Skeletal muscle satellite cell (primary cell): ENCODE data around the gene SOD3.

ENCODE experiments used
- H3K27me3 ChIP-seq: 2 replicates; pipeline ENCODE4 v1.7.0; 2013; ENCODE audit warnings: low read length; ENCODE audit not compliant: control insufficient read depth, insufficient read depth
- H3K36me3 ChIP-seq: 2 replicates; pipeline ENCODE4 v1.7.0; 2013; ENCODE audit warnings: mild to moderate bottlenecking, control low read depth, low read length; ENCODE audit not compliant: insufficient read depth
- H3K4me1 ChIP-seq: 2 replicates; pipeline ENCODE4 v1.7.0; 2013; ENCODE audit warnings: low read length; ENCODE audit not compliant: control insufficient read depth, insufficient read depth
- H3K4me2 ChIP-seq: 2 replicates; pipeline ENCODE4 v1.7.0; 2013; ENCODE audit warnings: mild to moderate bottlenecking, low read length
- H3K4me3 ChIP-seq: 2 replicates; pipeline ENCODE4 v1.7.0; 2013; ENCODE audit warnings: low read length
- H3K9ac ChIP-seq: 2 replicates; pipeline ENCODE4 v1.7.0; 2013; ENCODE audit warnings: mild to moderate bottlenecking, low read depth, low read length, moderate library complexity
- H3K9me3 ChIP-seq: replicated peaks from 2 replicates; pipeline ENCODE4 v1.7.0; 2013; ENCODE audit warnings: mild to moderate bottlenecking, control low read depth, low read length

The SOD3 gene

GRCh38 chr4:24777536-24778463, 17.6 kb upstream of the SOD3 start:
- Histone ChIP-seq H3K4me1 (peaks cover 30% of the 10 kb centered on the region), H3K27me3 (peaks cover 8% of the 10 kb centered on the region)

GRCh38 chr4:24778464-24779225, 16.7 kb upstream of the SOD3 start:
- peaks cover 30% of the 10 kb centered on the region for H3K4me1 ChIP-seq
- no peaks in the 10 kb centered on the region for H3K9me3 ChIP-seq
- H3K36me3 ChIP-seq, result no peaks in the 10 kb centered on the region
- H3K4me2 ChIP-seq, result no peak overlapping the region
- H3K9ac ChIP-seq, result no peak overlapping the region
- H3K27me3 ChIP-seq, result peaks cover 11% of the 10 kb centered on the region
- H3K4me3 ChIP-seq, result no peak overlapping the region

More at GRCh38 chr4:24777536-24778463, 17.6 kb upstream of the SOD3 start:
- Histone ChIP-seq H3K4me2 (no peak overlapping the region), H3K36me3 (no peaks in the 10 kb centered on the region), H3K4me3 (no peak overlapping the region), H3K9me3 (no peaks in the 10 kb centered on the region), H3K9ac (no peak overlapping the region)

DNA sequence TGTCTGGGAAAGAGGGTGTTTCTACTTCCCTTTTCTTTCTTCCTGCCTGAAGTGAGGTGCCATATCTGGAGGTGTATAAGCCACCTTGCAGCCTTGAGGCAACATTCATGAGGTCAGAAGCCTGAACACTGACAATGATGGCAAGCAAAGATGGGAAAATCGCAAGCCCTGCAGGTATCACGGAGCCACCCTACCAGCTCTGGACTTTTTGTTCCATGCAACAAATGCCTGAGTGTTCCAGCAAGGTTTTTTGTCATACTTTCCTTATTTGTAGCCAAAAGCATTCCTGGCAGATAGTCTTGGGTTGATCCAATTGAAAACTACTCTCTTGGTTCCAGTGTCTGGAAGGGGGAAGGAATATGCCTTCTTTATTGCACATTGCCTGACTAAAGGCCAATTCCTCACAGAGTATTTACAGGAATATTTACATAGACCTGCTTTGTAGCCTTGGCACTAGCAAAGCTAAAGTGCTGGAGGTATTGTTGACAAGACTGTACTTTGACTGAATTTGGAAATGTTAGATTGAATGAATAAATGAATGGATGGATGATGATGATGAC, 14.4 kb upstream of the SOD3 start:
- Histone ChIP-seq H3K4me1 (peaks cover 17% of the 10 kb centered on the region), H3K9ac (no peak overlapping the region)

GRCh38 chr4:24781999-24782745, 13.2 kb upstream of the SOD3 start:
- Histone ChIP-seq H3K4me2 (no peak overlapping the region), H3K9ac (no peak overlapping the region), H3K4me3 (no peak overlapping the region), H3K27me3 (peaks cover 16% of the 10 kb centered on the region), H3K4me1 (peaks cover 17% of the 10 kb centered on the region), H3K36me3 (no peaks in the 10 kb centered on the region), H3K9me3 (no peaks in the 10 kb centered on the region)

More for the DNA sequence above, 14.4 kb upstream of the SOD3 start:
- Histone ChIP-seq H3K4me2 (no peak overlapping the region), H3K9me3 (no peaks in the 10 kb centered on the region), H3K27me3 (peaks cover 16% of the 10 kb centered on the region), H3K4me3 (no peak overlapping the region), H3K36me3 (no peaks in the 10 kb centered on the region)

GRCh38 chr4:24783506-24783905, 11.9 kb upstream of the SOD3 start:
- Histone ChIP-seq H3K9me3 (no peaks in the 10 kb centered on the region), H3K36me3 (no peaks in the 10 kb centered on the region), H3K4me3 (no peak overlapping the region), H3K4me2 (no peak overlapping the region), H3K9ac (no peak overlapping the region), H3K27me3 (peaks cover 16% of the 10 kb centered on the region), H3K4me1 (peaks cover 8% of the 10 kb centered on the region)

DNA sequence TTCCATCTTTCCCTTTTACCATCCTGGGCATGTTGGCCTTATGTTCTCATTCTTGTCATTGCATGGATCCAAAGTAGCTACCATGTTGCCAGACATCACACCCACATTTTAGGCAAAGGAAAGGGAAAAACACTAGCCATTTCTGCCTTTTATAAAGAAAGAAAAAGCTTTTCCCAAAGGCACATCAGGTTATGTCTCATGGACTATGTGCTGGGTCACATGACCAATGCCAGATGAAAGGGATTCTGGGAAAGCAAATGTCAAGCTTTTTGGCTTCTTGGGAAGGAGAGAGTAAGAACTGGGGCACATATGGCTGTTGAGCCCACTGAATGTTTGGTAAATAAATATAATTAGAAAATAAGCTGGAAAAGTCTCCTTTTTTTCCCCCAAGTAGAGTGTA, 4.3 kb upstream of the SOD3 start:
- Histone ChIP-seq H3K4me2 (no peak overlapping the region), H3K27me3 (peaks cover 21% of the 10 kb centered on the region), H3K9me3 (no peaks in the 10 kb centered on the region), H3K4me1 (peaks cover 14% of the 10 kb centered on the region), H3K4me3 (no peak overlapping the region), H3K36me3 (no peaks in the 10 kb centered on the region), H3K9ac (no peak overlapping the region)

GRCh38 chr4:24792552-24792951, 2.8 kb upstream of the SOD3 start:
- Histone ChIP-seq H3K27me3 (peaks cover 31% of the 10 kb centered on the region), H3K4me2 (no peak overlapping the region), H3K9me3 (no peaks in the 10 kb centered on the region), H3K4me3 (no peak overlapping the region), H3K9ac (no peak overlapping the region), H3K36me3 (no peaks in the 10 kb centered on the region), H3K4me1 (peaks cover 14% of the 10 kb centered on the region)

DNA sequence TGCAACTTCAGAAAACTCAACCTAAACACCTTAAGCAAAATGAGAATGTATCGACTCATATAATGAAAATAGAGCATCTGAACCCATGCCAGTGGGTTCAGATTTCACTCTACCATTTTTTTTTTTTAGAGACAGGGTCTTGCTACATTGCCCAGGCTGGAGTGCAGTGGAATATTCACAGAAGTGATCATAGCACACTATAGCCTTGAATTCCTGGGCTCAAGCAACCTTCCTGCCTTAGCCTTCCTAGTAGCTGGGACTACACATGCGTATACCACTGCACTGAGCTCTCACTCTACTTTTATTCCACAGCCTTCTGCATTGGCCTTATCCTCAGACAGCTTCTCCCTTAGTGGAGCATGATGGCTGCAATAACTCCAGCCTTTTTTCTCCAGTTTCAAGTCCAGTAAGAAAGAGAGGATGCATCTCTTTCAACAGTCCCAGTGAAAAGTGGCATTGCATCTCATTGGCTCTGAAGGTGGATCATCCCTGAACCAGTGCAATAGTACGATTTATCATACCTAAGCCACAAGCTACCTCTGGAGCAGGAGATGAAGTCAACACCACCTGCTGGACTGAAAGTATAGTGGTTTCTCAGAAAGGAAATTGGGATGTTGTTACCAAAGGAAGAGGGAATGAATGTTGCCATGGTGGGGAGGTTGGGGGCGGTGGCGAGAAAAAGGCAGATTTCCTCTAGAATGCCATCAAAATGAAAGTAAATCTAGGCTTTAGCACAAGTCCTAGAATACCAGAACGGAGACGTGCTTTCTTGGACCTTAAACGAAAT, 2.0 kb upstream of the SOD3 start:
- H3K36me3 ChIP-seq, result no peaks in the 10 kb centered on the region
- H3K9me3 ChIP-seq, result no peaks in the 10 kb centered on the region
- H3K4me3 ChIP-seq, result no peak overlapping the region
- H3K27me3 ChIP-seq, result peaks cover 39% of the 10 kb centered on the region
- H3K4me1 ChIP-seq, result peaks cover 14% of the 10 kb centered on the region
- no peak overlapping the region for H3K9ac ChIP-seq
- no peak overlapping the region for H3K4me2 ChIP-seq

DNA sequence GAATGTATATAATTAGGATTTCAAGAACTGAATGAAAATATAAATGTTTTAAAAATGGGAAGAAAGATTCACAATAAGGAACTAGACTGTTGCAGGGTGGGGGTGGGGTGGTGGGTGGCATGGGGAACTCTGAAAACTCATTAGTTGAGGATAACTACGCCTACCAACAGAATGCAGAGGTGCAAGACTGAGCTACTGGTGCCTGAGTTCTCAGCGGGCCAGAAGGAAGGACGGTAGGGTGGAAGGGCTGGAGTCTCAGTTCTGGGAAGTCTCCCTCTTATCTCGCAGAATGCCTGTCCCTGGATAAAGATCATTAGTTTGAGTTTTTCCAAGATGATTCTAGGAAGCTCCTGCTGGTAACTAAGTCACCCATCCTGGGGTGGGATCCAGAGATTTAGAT, 1.3 kb upstream of the SOD3 start:
- Histone ChIP-seq H3K9ac (no peak overlapping the region), H3K4me3 (no peak overlapping the region), H3K27me3 (peaks cover 46% of the 10 kb centered on the region), H3K4me2 (no peak overlapping the region), H3K36me3 (no peaks in the 10 kb centered on the region), H3K9me3 (no peaks in the 10 kb centered on the region), H3K4me1 (peaks cover 14% of the 10 kb centered on the region)

- peaks cover 14% of the 10 kb centered on the region for H3K4me1 ChIP-seq
- H3K27me3 ChIP-seq, result peaks cover 50% of the 10 kb centered on the region
- no peak overlapping the region for H3K4me3 ChIP-seq
- no peaks in the 10 kb centered on the region for H3K36me3 ChIP-seq
- H3K9ac ChIP-seq, result no peak overlapping the region
- H3K9me3 ChIP-seq, result no peaks in the 10 kb centered on the region
- H3K4me2 ChIP-seq, result peak overlapping the region; percentile 72
Measured at GRCh38 chr4:24794480-24794879, 893 bp upstream of the SOD3 start.
